ENCODE data around the gene SSTR4.

The SSTR4 gene

GRCh38 chr20:23043376-23043775 is 8.3 kb downstream of the SSTR4 start:
- DNase-seq (ENCODE audit: low read depth), result no peak

GRCh38 chr20:23046431-23046830 is 11.3 kb downstream of the SSTR4 start:
- DNase-seq (ENCODE audit: low read depth), result no peak

GRCh38 chr20:23047001-23047737 is 12.1 kb downstream of the SSTR4 start:
- no peak for DNase-seq (ENCODE audit: low read depth)

- no peak for DNase-seq (ENCODE audit: low read depth)
These were observed 12.7 kb downstream of the SSTR4 start for GRCh38 chr20:23047738-23048214.

- no peak for DNase-seq (ENCODE audit: low read depth)
These were observed 13.4 kb downstream of the SSTR4 start for GRCh38 chr20:23048283-23049200.

DNA sequence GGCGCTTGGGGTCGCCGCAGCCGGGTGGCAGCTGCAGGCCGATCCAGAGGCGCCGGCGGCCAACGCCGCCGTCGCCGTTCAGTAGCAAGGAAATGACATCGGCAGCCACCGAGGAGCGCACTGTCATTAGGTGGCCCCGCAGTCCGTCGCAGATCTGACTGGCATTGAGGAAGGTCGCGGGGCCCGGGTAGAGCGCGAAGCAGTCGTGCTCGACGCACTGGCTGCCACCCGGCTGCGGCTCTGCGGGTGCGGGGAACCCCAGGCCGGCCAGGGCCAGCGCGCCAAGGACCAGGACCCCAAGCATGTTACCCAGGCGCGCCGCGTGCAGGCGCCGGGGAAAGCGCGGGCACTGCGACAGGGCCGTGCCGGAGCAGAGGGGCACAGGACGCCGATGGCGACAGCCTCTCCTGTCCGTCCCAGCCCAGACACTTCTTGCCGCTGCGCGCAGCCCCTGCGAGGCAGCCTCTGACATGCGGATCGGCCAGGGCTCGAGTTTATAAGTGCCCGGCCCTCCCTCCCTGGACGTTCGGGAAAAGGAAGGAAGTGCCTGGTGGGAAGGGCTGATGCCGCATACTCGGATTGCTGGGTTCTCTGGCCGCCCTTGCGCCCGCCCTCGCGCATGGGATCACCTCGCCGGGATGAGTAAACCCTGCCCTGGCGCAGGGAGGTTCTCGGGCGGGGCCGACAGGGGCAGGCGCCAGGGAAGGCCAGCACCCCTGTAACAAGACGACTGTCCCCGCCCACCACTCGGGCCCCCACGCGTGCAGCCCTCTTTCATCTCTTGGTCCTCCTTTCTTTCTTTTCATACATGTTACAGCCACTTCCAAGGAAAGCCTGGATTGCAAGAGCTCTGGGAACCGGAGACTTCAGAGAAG is 14.3 kb downstream of the SSTR4 start, which contains the start of gene THBD:
THBD (minus strand) TSS at position 472 of the 875 bp plus-strand sequence; CDS start at position 304, 168 bp downstream.
- DNase-seq (ENCODE audit: low read depth), result no peak

DNA sequence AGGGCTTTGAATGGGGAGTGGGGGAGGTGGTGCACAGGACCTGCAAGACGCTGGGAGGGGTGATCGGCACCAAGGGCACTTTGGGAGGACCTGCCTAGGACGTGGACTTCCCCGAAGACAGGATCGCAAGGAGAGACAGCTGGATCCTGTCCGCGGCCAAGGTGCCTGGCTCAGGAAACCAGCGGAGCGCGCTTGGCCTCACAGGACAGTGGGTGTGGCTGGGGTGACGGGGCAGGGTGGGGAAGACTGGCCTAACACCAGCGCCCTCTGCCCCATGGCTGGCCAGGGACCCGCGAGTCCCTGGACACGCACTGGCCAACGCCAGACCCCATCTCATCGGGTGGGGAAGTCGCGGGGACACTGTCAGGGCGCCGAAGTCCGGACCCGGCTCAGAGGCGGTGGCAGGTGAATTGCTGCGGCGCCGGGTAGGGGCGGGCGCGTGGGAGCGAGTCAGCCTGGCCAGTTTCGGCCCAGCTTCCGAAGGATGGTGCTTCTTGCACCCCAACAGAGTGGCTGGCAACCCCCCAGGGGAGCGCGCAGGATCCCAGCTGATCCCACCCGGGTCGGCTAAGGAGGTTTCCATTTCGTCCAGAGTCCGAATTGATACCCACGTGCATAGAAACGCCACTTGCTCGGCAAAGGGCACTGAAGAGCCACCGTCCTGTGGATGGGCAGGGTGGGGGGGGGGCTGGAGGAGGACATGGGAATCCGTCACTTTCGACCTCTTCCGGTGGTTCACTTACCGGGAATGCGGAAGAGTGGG is 15.1 kb downstream of the SSTR4 start:
- no peak for DNase-seq (ENCODE audit: low read depth)

DNA sequence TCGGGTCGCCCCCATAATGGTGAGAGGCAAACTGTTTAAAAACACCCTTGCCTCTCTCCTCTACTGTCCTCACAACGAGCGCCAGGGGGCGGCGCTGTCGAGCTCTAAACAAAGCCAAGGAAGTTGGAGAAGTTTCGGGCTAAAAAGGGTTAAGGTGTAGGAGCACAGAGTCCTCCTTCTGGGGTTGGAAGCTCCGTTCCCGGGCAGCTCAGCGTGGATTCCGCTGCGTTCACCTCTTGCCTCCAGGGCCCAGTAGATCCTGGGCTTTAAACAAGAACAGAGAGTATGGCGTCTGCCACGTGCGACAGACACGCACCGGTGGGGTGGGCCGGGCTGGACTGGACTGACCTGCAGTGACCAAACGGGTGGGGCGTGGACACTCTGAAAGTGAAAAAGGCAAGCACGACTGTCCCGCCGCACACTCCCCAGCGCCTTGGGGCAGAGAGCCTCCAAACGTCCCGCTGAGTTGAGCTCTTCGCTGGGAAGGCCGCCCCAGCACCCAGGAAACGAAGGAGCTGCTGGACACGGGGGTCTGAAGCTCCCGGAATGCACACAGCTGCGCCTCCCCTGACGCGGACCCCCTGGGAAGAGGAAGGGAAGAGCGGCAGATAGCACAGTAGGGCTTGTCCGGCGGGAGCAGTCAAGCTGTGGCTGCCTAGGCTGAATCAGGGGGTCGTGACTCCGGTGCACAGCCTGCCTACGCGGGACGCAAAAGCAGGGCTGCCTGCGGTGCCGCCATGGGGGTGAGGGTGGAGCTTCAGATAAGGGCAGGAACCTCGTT is 15.9 kb downstream of the SSTR4 start:
- DNase-seq (ENCODE audit: low read depth), result peak; percentile 69

DNA sequence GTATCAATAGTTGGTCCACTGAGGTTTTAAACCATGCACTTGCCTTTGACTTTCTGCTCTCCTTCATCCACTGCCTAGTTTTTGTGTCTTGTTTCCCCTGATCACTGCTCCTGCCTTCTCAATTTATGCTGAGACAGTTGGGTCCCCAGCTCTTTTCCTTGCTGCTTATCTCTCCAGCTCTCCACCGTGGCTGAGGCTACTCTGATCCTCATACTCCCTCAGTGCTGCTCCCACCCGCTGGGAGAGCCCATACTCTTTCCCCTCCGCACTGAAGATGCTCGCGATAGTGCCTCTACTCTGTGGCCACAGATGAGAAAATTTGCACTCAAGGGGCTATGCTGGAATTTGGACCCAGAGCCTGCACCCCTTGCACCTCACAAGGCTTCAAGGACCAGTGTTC is 17.8 kb downstream of the SSTR4 start:
- DNase-seq (ENCODE audit: low read depth), result no peak

GRCh38 chr20:23058240-23058639 is 23.1 kb downstream of the SSTR4 start:
- no peak for DNase-seq (ENCODE audit: low read depth)

DNA sequence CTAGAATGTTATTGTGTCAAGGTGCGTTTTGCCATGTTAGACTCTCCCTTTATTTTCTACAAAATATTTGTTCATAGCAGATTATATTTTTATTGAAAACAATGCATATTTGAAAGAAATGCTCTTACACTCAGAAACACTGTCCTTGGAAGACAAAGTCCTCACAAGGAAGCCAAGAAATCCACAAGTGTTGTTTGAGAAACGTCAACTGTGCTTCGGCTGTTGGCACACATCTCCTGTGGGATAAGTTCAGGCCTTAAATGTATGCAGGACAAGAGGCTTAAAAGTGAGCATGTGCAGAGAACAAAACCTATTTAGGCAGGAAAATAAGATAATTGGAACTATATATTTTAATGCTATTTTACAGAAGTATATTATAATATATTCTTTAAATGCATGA is 23.9 kb downstream of the SSTR4 start:
- DNase-seq (ENCODE audit: low read depth), result no peak

DNA sequence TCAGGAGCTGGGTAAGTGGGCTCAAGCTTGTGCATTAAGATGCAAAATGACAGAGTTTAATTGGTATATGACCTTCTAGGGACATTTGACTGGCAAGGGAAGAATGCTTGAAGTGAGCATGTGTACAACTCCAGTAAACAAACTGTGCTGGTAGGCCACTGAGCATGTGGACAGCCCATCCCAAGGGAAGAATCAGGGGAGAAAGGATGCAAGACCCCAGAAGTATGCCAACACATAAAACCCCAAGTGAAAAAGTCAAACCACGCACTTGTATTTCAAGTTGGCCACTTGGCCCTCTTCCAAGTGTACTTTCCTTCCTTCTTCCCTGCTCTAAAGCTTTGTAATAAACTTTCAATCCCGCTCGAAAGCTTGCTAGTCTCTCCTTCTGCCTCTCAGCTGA is 24.7 kb downstream of the SSTR4 start:
- DNase-seq (ENCODE audit: low read depth), result no peak

GRCh38 chr20:23060629-23061028 is 25.5 kb downstream of the SSTR4 start:
- no peak for DNase-seq (ENCODE audit: low read depth)

DNA sequence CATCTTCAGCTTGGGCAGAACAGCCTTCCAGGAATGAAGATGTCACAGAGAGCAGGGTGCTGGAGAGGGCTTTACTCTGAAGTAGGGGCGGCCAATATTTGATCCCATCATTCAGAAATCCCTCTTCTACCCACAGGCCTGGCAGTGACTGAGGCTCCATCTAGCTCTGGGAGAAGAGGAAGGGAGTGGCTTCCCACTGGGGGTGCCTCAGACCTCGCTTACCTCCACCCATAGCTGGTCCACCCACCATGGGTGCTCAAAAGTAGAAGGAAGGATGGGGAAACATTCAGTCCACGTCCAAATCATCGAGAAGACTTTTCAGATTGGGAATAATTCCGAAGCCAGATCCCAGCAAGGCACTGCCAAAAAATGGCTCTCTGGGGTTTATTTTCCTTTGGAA is 26.1 kb downstream of the SSTR4 start:
- DNase-seq (ENCODE audit: low read depth), result no peak

GRCh38 chr20:23061734-23062561 is 26.8 kb downstream of the SSTR4 start:
- peak; percentile 23 for DNase-seq (ENCODE audit: low read depth)

- no peak for DNase-seq (ENCODE audit: low read depth)
These were observed 27.5 kb downstream of the SSTR4 start for GRCh38 chr20:23062632-23063031.

DNA sequence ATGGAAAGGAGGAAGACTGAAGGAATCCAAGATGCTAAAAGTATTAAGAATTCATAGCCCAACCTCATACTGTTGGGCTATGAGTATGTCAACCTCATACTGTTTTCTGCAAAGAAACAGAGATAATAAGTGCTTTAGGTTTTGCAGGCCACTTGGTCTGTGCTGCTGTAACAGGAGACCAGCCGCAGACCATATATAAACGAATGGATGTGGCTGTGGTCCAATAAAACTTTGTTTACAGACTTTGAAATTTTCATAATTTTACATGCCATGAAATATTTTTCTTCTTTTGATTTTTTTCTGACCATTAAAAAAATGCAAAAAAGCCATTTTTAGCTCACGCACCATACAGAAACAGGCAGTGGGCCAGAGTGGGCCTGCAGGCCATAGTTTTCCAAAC is 28.1 kb downstream of the SSTR4 start:
- no peak for DNase-seq (ENCODE audit: low read depth)

- DNase-seq (ENCODE audit: low read depth), result no peak
These were observed 28.5 kb downstream of the SSTR4 start for GRCh38 chr20:23063581-23063980.
